Activated naive CD8-positive, alpha-beta T cell (primary cell): Measurements from ENCODE around the gene DNAH14.
"Not testable (repeated sequence)": the region's sequence is repeated elsewhere in the genome, so short reads cannot be mapped to it uniquely, and the experiment has no call there.

Experiments
- H3K27ac Mint-ChIP-seq: one replicate; pipeline ENCODE4 v1.8.0; 2021; ENCODE audit warnings: mixed read lengths
- H3K27me3 Mint-ChIP-seq: one replicate; pipeline ENCODE4 v1.8.0; 2021; ENCODE audit warnings: mixed read lengths
- H3K36me3 Mint-ChIP-seq: one replicate; pipeline ENCODE4 v1.8.0; 2021; ENCODE audit warnings: mixed read lengths
- H3K4me1 Mint-ChIP-seq: one replicate; pipeline ENCODE4 v1.8.0; 2021; ENCODE audit warnings: low read depth, mixed read lengths
- H3K4me3 Mint-ChIP-seq: one replicate; pipeline ENCODE4 v1.8.0; 2021; ENCODE audit warnings: mild to moderate bottlenecking, mixed read lengths
- H3K9me3 Mint-ChIP-seq: one replicate; pipeline ENCODE4 v1.8.0; 2021; ENCODE audit warnings: low read depth, mixed read lengths

Gene DNAH14

DNA sequence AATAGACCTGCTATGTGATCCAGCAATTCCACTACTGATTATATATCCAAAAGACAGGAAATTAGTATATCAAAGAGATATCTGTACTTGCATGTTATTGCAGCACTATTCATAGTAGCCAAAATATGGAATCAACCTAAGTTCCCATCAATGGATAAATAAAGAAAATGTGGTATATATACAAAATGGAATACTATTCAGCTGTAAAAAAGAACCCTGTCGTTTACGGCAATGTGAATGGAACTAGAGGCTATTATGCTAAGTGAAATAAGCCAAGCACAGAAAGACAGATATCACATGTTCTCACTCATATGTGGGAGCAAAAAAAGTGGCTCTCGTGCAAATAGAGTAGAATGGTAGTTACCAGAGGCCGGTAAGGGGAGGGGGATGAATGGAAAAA lies 9.2 kb downstream of the DNAH14 start:
- Mint-ChIP-seq H3K4me1 (no peaks in the 10 kb centered on the region), H3K27me3 (peaks cover 15% of the 10 kb centered on the region), H3K9me3 (peaks cover 16% of the 10 kb centered on the region), H3K36me3 (peaks cover 11% of the 10 kb centered on the region), H3K4me3 (no peak overlapping the region), H3K27ac (no peak overlapping the region)

DNA sequence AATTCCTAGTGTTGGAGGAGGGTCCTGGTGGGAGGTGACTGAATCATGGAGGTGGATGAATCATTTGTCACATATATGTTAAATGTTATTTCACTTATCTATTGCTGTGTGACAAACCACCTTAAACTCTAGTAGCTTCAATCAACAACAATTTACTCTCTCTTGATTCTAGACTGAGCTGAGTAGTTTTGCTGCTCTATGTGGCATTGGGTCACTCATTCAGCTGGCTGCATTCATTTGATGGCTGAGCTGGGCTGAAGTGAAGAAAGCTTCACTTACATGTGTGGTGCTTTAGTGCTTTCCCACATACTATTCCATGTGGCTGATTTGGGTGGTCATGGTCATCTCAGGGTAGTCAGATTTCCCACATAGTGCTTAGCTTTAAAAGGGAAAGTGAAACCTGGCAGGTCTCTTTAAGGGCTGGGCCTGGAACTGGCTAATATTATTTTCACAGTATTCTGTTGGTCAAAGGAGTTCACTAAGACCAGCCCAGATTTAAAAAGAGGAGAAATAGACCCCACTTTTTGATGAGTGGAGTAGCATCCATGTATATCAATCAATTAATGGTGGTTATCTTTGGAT lies 10.5 kb downstream of the DNAH14 start:
- Mint-ChIP-seq H3K9me3 (peaks cover 4% of the 10 kb centered on the region), H3K36me3 (peaks cover 2% of the 10 kb centered on the region), H3K27ac (no peak overlapping the region), H3K4me1 (no peaks in the 10 kb centered on the region), H3K4me3 (no peak overlapping the region), H3K27me3 (peaks cover 6% of the 10 kb centered on the region)

DNA sequence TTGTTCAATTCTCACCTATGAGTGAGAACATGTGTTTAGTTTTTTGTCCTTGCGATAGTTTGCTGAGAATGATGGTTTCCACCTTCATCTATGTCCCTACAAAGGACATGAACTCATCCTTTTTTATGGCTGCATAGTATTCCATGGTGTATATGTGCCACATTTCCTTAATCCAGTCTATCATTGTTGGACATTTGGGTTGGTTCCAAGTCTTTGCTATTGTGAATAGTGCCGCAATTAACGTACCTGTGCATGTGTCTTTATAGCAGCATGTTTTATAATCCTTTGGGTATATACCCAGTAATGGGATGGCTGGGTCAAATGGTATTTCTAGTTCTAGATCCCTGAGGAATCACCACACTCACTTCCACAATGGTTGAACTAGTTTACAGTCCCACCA lies 11.3 kb downstream of the DNAH14 start:
- H3K27me3 Mint-ChIP-seq, H3K36me3 Mint-ChIP-seq, H3K4me3 Mint-ChIP-seq, H3K9me3 Mint-ChIP-seq, H3K4me1 Mint-ChIP-seq, H3K27ac Mint-ChIP-seq: not testable (repeated sequence)

DNA sequence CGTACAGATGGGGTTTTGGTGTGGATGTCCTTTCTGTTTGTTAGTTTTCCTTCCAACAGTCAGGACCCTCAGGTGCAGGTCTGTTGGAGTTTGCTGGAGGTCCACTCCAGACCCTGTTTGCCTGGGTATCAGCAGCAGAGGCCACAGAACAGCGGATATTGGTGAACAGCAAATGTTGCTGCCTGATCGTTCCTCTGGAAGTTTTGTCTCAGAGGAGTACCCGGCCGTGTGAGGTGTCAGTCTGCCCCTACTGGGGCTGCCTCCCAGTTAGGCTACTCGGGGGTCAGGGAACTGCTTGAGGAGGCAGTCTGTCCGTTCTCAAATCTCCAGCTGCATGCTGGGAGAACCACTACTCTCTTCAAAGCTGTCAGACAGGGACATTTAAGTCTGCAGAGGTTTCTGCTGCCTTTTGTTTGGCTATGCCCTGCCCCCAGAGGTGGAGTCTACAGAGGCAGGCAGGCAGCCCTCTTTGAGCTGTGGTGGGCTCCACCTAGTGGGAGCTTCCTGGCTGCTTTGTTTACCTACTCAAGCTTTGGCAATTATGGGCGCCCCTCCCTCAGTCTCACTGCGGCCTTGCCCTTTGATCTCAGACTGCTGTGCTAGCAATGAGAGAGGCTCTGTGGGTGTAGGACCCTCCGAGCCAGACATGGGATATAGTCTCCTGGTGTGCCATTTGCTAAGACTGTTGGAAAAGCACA lies 16.3 kb downstream of the DNAH14 start:
- H3K27me3 Mint-ChIP-seq, H3K4me1 Mint-ChIP-seq, H3K9me3 Mint-ChIP-seq, H3K4me3 Mint-ChIP-seq, H3K27ac Mint-ChIP-seq, H3K36me3 Mint-ChIP-seq: not testable (repeated sequence)

DNA sequence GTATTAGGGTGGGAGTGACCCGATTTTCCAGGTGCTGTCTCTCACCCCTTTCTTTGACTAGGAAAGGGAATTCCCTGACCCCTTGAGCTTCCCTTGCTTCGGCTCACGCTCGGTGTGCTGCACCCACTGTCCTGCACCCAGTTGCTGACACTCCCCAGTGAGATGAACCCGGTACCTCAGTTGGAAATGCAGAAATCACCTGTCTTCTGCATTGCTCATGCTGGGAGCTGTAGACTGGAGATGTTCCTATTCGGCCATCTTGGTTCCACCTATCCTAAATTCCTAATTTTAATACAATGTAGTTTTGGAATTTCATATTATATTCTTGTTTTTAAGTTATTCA lies 16.8 kb downstream of the DNAH14 start:
- H3K36me3 Mint-ChIP-seq, H3K4me3 Mint-ChIP-seq, H3K27me3 Mint-ChIP-seq, H3K4me1 Mint-ChIP-seq, H3K9me3 Mint-ChIP-seq, H3K27ac Mint-ChIP-seq: not testable (repeated sequence)

DNA sequence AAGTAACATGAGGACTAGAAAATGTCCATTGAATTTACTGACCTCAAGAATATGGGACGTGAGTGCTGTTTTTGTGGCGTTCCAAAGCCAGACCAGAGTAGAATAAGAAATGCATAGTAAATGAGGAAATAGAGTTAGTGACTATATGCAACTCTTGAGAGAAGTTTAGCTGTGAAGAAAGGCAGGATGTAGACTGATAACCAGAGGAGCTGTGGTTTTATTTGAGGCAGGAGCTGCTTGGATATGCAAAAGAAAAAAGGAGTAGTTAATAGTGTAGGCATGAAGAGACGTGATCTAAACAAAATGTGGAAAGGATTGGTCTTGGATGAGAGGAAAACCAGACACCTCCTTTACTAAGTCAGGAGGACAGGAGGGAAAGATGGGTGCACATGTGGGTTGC lies 28.2 kb downstream of the DNAH14 start:
- Mint-ChIP-seq H3K36me3 (no peaks in the 10 kb centered on the region), H3K27me3 (no peaks in the 10 kb centered on the region), H3K4me3 (no peak overlapping the region), H3K27ac (no peak overlapping the region), H3K4me1 (no peaks in the 10 kb centered on the region), H3K9me3 (no peaks in the 10 kb centered on the region)

DNA sequence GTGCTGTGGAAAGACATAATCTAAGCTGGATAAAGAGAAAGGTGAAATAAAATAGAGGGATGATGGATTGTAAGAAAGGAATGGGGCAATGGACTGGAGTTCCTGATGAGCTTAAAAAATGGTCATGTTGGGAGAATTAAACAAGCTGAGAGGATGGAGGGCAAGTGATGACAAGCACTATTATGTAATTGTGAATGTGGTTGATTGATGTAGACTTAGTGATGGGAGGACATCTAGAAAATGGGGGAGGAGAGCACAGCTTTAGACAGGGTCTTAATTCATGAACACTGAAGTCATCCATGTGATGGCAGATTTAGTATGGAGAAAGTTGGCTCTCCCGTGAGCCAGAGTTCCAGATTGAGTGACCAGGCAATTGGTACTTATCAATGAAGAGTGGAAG lies 29.0 kb downstream of the DNAH14 start:
- no peaks in the 10 kb centered on the region for H3K36me3 Mint-ChIP-seq
- no peak overlapping the region for H3K27ac Mint-ChIP-seq
- H3K4me1 Mint-ChIP-seq = no peaks in the 10 kb centered on the region

DNA sequence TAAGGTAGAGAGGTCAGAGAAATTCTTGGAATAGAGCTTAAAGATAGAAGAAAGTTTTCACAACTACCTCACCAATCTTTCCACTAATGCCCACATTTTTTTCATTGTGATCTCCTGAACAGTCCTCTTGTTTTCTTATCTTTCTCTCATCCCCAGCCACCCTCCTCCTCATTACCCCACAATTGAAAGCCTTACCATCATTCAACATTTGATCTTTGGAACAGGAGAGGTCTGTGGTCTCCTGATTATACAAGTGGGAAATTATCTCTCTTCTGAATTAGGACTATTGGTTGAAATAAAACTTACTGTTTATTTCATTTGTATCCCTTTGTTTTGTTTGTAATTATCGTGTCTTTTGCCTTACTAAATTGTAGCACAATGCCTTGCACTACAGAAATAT lies 29.6 kb downstream of the DNAH14 start:
- H3K27ac Mint-ChIP-seq = no peak overlapping the region
- no peaks in the 10 kb centered on the region for H3K27me3 Mint-ChIP-seq
- H3K4me3 Mint-ChIP-seq = no peak overlapping the region
- H3K36me3 Mint-ChIP-seq = no peaks in the 10 kb centered on the region
- peaks cover 7% of the 10 kb centered on the region for H3K9me3 Mint-ChIP-seq
- no peaks in the 10 kb centered on the region for H3K4me1 Mint-ChIP-seq

More for the DNA sequence above, 29.0 kb downstream of the DNAH14 start:
- peaks cover 3% of the 10 kb centered on the region for H3K9me3 Mint-ChIP-seq
- H3K27me3 Mint-ChIP-seq = no peaks in the 10 kb centered on the region
- no peak overlapping the region for H3K4me3 Mint-ChIP-seq

DNA sequence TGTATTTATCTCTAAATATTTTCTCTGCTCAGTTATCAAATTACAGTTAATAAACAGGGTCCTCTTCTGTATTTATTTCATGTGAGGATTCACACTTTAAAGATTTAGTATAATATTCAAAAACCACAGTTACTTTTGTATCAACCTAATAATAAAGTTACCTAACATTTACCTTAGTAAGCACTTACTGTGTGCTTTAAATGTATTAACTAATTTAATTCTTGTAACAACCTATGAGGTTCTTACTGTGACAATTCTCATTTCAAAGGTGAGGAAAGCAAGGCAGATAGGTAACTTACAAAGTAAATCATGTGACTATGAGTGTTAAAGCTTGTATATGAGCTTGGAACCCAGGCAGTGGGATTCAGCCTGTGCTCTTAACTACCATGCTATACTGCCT lies 30.2 kb downstream of the DNAH14 start:
- peaks cover 7% of the 10 kb centered on the region for H3K9me3 Mint-ChIP-seq
- no peaks in the 10 kb centered on the region for H3K36me3 Mint-ChIP-seq
- no peaks in the 10 kb centered on the region for H3K4me1 Mint-ChIP-seq
- no peak overlapping the region for H3K4me3 Mint-ChIP-seq
- no peak overlapping the region for H3K27ac Mint-ChIP-seq
- no peaks in the 10 kb centered on the region for H3K27me3 Mint-ChIP-seq

DNA sequence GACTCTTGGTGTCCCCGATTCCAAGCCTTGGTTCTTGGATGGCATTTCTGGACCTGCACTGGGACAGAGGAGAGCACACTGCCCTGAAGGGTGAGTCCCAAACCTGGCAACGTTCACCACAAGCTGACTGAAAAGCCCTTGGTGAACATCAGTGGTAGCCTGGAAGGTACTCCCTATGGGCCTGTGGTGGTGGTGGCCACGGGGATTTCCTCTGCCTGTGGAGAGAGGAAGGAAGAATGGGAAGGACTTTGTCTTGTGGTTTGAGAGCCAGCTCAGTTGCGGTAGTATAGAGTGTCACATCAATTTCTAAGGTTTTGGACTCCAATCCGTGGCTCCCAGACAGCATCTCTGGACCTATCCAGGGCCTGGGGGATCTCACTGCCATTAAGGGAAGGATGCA lies 50.7 kb downstream of the DNAH14 start:
- no peak overlapping the region for H3K4me3 Mint-ChIP-seq
- H3K27ac Mint-ChIP-seq = no peak overlapping the region
- no peaks in the 10 kb centered on the region for H3K9me3 Mint-ChIP-seq
- H3K4me1 Mint-ChIP-seq = no peaks in the 10 kb centered on the region
- H3K36me3 Mint-ChIP-seq = no peaks in the 10 kb centered on the region
- peaks cover 8% of the 10 kb centered on the region for H3K27me3 Mint-ChIP-seq

DNA sequence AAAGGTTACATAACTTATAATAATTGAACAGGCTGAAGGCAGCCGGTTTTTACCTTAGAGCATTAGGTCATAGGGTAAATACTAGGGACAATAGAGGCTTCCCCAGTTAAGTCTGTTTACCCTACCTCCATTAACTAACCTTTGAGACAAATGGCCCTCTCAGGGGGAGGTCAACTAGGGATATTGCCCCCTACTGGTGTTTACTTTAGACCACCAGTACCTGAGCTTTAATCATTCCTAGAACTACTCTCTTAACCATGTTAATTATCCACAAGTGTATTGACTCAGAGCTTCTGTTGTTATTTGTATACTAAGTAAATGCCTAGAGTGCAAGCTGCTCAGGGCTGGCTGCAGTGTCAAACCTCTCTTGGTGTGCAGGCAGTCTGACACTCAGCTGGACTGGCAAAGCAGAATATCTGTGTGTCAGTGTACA lies 52.5 kb downstream of the DNAH14 start:
- H3K27me3 Mint-ChIP-seq, H3K4me3 Mint-ChIP-seq, H3K36me3 Mint-ChIP-seq, H3K27ac Mint-ChIP-seq, H3K4me1 Mint-ChIP-seq, H3K9me3 Mint-ChIP-seq: not testable (repeated sequence)

DNA sequence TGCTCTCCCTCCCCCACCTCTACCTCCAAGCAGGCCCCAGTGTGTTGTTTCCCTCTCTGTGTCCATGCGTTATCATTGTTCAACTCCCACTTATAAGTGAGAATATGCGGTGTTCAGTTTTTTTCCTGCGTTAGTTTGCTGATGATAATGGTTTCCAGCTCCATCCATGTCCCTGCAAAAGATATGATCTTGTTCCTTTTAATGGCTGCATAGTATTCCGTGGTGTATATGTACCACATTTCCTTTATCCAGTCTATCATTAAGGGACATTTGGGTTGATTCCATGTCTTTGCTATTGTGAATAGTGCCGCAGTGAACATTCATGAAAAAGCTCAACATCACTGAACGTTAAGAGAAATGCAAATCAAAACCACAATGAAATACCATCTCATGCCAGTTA lies 58.6 kb downstream of the DNAH14 start:
- no peaks in the 10 kb centered on the region for H3K36me3 Mint-ChIP-seq
- no peaks in the 10 kb centered on the region for H3K9me3 Mint-ChIP-seq
- H3K4me1 Mint-ChIP-seq = no peaks in the 10 kb centered on the region

DNA sequence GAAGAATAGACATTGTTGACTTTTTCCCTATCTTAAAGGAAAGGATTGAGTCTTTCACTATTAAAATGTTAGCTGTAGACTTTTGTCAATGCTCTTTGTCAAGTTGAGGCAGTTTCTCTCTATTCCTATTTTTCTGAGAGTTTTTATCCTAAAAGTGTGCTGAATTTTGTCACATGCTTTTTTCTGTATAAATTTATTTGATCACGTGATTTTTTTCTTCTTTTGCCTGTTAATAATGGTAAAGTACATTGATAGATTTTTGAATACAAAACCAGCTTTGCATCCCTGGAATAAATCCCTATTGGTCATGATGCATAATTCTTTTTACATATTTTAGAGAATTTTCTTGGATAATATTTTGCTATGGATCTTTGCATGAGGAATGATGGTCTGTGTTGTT lies 60.1 kb downstream of the DNAH14 start:
- H3K27ac Mint-ChIP-seq = no peak overlapping the region
- no peaks in the 10 kb centered on the region for H3K27me3 Mint-ChIP-seq
- no peaks in the 10 kb centered on the region for H3K4me1 Mint-ChIP-seq
- no peaks in the 10 kb centered on the region for H3K36me3 Mint-ChIP-seq
- H3K9me3 Mint-ChIP-seq = no peaks in the 10 kb centered on the region
- H3K4me3 Mint-ChIP-seq = no peak overlapping the region

More for the DNA sequence above, 58.6 kb downstream of the DNAH14 start:
- no peak overlapping the region for H3K4me3 Mint-ChIP-seq
- H3K27me3 Mint-ChIP-seq = no peaks in the 10 kb centered on the region
- H3K27ac Mint-ChIP-seq = no peak overlapping the region

DNA sequence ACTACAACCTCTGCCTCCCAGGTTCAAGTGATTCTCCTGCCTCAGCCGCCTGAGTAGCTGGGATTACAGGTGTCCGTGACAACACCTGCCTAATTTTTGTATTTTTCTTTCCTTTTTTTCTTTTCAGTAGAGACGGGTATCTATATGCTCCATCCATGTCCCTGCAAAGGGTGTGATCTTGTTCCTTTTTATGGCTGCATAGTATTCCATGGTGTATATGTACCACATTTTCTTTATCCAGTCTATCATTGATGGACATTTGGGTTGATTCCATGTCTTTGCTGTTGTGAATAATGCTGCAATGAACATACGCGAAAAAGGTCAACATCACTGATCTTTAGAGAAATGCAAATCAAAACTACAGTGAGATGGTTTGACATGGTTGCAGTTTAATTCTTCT lies 62.1 kb downstream of the DNAH14 start:
- not testable (repeated sequence) for H3K9me3 Mint-ChIP-seq, H3K27ac Mint-ChIP-seq, H3K4me3 Mint-ChIP-seq, H3K36me3 Mint-ChIP-seq, H3K27me3 Mint-ChIP-seq, H3K4me1 Mint-ChIP-seq

DNA sequence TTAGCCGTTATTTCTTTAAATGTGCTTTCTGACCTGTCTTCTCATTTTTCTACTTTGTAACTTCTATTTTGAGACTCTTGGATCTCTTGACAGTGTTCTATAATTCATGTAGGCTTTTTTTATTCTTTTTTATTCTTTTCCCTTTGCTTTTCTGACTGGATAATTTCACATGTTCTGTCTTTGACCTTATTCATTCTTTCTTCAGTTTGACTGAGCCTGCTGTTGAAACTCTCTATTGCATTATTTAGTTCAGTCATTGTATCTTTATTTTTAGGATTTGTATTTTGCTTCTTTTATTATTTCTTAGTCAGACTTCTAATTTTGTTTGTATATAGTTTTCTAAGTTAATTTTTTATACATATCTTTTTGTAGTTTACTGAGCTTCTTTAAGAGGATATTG lies 66.1 kb downstream of the DNAH14 start:
- no peak overlapping the region for H3K4me3 Mint-ChIP-seq
- H3K27me3 Mint-ChIP-seq = peaks cover 1% of the 10 kb centered on the region
- H3K27ac Mint-ChIP-seq = no peak overlapping the region
- H3K36me3 Mint-ChIP-seq = peaks cover 7% of the 10 kb centered on the region
- H3K4me1 Mint-ChIP-seq = no peaks in the 10 kb centered on the region
- H3K9me3 Mint-ChIP-seq = peaks cover 20% of the 10 kb centered on the region

DNA sequence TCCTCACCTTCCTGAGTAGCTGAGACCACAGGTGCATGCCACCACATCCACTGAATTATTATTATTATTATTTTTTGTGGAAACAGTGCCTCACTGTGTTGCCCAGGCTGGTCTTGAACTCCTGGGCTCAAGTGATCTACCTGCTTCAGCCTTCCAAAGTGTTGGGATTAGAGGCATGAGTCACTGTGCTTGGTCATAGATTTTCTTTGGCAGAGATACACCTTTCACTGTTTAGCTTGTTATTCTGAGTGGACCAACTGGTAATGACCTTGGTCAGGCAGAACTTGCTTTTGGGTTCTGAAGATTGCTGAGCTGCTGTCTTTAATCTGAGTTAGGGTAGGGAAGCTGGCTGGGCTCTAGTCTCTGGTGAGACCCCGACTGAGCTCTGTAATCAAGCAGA lies 66.8 kb downstream of the DNAH14 start:
- Mint-ChIP-seq H3K4me1 (no peaks in the 10 kb centered on the region), H3K27me3 (peaks cover 3% of the 10 kb centered on the region), H3K4me3 (no peak overlapping the region), H3K36me3 (peaks cover 7% of the 10 kb centered on the region), H3K27ac (no peak overlapping the region), H3K9me3 (peaks cover 24% of the 10 kb centered on the region)
